ENCODE data around the gene ZBTB18.

The ZBTB18 gene

DNA sequence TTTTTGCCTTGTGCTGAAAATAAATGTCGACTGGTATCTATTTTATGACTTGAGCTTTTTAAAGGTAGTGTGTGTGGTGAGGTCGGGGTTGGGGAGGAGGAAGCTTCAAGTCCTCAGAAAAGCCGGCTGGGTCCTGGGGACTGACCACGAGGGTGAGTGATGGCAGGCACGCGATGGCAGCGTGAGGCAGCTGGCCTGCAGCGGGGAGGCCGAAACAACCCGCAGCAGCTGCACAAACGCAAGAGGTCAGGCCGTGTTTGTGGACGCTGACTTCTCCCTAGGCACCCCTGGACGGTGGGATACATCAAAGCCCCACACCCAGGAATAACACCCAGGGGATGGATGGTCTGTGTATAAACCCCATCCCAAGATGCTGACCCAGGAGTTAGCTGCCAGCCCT lies 51.4 kb downstream of the ZBTB18 start:
- no peak for TF ChIP-seq POLR2AphosphoS5 (IDR thresholded peaks at IDR 0.05; ENCODE audit: low read depth, low read length)

DNA sequence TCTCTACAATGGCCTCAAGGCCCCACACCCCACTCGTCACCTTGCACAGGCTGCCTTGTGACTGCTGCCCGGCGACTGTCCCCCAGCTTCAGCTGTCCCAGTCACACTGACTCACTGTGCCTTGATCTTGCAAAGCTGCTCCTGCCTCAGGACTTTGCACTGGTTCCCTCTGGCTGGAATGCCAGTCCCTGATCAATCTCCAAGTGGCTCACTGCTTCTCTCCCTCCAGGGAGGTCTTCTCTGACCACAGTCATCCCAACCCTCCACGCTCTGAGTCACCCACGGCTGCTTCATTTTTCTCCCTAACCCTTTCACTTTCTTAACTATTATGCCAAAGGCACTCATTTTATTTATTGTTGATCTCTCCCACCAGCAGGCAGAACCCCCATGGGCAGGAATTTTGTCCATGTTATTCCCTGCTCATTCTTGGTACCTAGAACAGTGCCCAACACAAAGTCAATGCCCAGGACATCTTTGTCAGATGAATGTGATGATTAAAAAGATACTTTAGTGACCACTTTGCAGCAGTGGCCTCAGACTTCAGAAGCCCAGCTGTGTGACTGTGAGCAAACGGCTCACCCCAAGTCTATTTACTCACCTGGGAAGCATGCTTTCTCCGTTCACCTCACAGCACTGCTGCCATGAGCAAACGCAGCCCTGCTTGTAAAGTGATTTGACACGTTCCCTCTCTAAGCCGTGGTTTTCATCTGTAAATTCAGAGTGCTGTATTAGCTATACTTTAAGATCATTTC lies 53.4 kb downstream of the ZBTB18 start:
- TF ChIP-seq SIN3A (IDR thresholded peaks at IDR 0.05; ENCODE audit: borderline replicate concordance, insufficient read depth, low read length), result no peak
- TF ChIP-seq TAF1 (IDR thresholded peaks at IDR 0.05; ENCODE audit: borderline replicate concordance, insufficient read depth, low read length), result no peak
- TF ChIP-seq FOXP2 (optimal IDR thresholded peaks at IDR 0.05; ENCODE audit: borderline replicate concordance, extremely low read depth, extremely low read length, insufficient read depth), result no peak
- no peak for TF ChIP-seq POLR2AphosphoS5 (IDR thresholded peaks at IDR 0.05; ENCODE audit: low read depth, low read length)
- TF ChIP-seq, protein P1, sequence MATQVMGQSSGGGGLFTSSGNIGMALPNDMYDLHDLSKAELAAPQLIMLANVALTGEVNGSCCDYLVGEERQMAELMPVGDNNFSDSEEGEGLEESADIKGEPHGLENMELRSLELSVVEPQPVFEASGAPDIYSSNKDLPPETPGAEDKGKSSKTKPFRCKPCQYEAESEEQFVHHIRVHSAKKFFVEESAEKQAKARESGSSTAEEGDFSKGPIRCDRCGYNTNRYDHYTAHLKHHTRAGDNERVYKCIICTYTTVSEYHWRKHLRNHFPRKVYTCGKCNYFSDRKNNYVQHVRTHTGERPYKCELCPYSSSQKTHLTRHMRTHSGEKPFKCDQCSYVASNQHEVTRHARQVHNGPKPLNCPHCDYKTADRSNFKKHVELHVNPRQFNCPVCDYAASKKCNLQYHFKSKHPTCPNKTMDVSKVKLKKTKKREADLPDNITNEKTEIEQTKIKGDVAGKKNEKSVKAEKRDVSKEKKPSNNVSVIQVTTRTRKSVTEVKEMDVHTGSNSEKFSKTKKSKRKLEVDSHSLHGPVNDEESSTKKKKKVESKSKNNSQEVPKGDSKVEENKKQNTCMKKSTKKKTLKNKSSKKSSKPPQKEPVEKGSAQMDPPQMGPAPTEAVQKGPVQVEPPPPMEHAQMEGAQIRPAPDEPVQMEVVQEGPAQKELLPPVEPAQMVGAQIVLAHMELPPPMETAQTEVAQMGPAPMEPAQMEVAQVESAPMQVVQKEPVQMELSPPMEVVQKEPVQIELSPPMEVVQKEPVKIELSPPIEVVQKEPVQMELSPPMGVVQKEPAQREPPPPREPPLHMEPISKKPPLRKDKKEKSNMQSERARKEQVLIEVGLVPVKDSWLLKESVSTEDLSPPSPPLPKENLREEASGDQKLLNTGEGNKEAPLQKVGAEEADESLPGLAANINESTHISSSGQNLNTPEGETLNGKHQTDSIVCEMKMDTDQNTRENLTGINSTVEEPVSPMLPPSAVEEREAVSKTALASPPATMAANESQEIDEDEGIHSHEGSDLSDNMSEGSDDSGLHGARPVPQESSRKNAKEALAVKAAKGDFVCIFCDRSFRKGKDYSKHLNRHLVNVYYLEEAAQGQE (IDR thresholded peaks at IDR 0.05; ENCODE audit: insufficient read depth in 1 of 2, low read depth in 2 of 2, low read length in 2 of 2), result no peak

DNA sequence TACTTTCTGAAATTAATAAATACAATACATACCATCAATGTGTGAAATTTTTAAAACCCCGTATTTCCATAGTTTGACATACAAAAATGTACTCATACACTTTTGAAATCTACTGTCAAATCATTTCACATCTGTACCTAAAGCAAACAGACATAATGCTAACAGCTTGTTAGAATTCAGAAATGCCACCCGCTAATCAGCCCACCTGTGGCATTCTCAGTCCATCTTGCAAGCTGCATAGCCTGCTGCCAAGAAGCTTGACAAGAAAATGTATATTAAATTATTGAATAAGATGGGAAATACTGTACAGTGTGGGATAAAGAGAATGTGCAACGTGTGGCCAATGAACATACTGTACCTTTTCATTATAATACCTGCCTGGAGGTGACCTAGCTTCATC lies 55.1 kb downstream of the ZBTB18 start:
- TF ChIP-seq SIN3A (IDR thresholded peaks at IDR 0.05; ENCODE audit: borderline replicate concordance, insufficient read depth, low read length), result no peak
- TF ChIP-seq TAF1 (IDR thresholded peaks at IDR 0.05; ENCODE audit: borderline replicate concordance, insufficient read depth, low read length), result no peak
- TF ChIP-seq, protein P1 (IDR thresholded peaks at IDR 0.05; ENCODE audit: insufficient read depth in 1 of 2, low read depth in 2 of 2, low read length in 2 of 2), result no peak
- no peak for TF ChIP-seq FOXP2 (optimal IDR thresholded peaks at IDR 0.05; ENCODE audit: borderline replicate concordance, extremely low read depth, extremely low read length, insufficient read depth)
- TF ChIP-seq POLR2AphosphoS5 (IDR thresholded peaks at IDR 0.05; ENCODE audit: low read depth, low read length), result no peak
